ENCODE data around the gene NPIPA8.
"Not testable (repeated sequence)": the region's sequence is repeated elsewhere in the genome, so short reads cannot be mapped to it uniquely, and the experiment has no call there.

- not testable (repeated sequence) for TF ChIP-seq CTCF (IDR thresholded peaks at IDR 0.05); POLR2A (IDR thresholded peaks at IDR 0.05; ENCODE audit: low read depth); POLR2AphosphoS5 (IDR thresholded peaks at IDR 0.05); EP300 (IDR thresholded peaks at IDR 0.05)
Measured at GRCh38 chr16:18382696-18383095, 46.2 kb upstream of the NPIPA8 start.
